ENCODE results near the gene COX19. TPM values are rescaled to one million over a fixed set of nuclear protein-coding genes. Genes with fewer than 3 reads are reported as not detected.

COX19 gene
- polyA plus RNA-seq, 1 of the 3 experiments (the other 2 are of a cell fraction), result 7.6 TPM

DNA sequence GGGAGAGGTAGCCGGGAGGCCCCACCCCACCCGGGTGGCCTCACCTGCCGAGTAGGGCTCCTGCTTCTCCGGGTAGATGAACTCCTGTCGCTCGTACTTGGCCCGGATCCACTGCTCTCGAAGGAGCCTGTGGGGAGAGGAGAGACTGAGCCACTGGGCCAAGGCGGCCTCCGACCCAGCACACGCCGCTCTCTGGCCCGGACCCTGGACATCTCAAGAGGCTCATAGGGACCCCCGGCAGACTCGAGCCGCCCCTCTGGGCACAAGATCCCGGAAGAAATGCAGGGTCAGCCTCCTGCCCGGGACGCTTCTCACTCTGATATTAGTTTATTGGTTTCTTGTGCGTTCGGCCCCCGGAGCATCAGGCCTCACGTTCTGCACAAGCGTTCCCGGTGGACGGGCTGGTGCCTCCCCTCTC, 55.4 kb downstream of the COX19 start:
- POLR2A ChIA-PET, result no interaction called here
- H3K4me2 ChIP-seq, result no peak overlapping the region

More for the DNA sequence above, 55.4 kb downstream of the COX19 start:
- Histone ChIP-seq H3K4me1 (ENCODE audit: control insufficient read depth in 1 of 2, insufficient read depth in 2 of 2, low read depth in 1 of 2, low read length in 1 of 2) (peaks cover 5 to 21% of the 10 kb centered on the region in 2 experiments; a peak in 2 of 4 replicates), H3K27me3 (ENCODE audit: insufficient read depth) (no peaks in the 10 kb centered on the region), H3K9me2 (no peaks in the 10 kb centered on the region), H3K36me3 (replicated peaks in 1 of 2; ENCODE audit: control insufficient read depth in 1 of 2, insufficient read depth in 2 of 2, low read length in 1 of 2) (no peaks in the 10 kb centered on the region), H3K27ac (ENCODE audit: low read depth in 2 of 2, low read length in 1 of 2) (no peak overlapping the region), H3F3A (replicated peaks; ENCODE audit: insufficient read depth) (peaks cover 4% of the 10 kb centered on the region), H4K20me1 (ENCODE audit: insufficient read depth) (no peaks in the 10 kb centered on the region), H3K79me2 (ENCODE audit: insufficient read depth) (no peaks in the 10 kb centered on the region), H3K4me3 (ENCODE audit: low read depth in 2 of 2, low read length in 1 of 2) (no peak overlapping the region), H3K9me3 (no peaks in the 10 kb centered on the region), H3K9ac (no peak overlapping the region), H2AFZ (ENCODE audit: low read depth) (no peak overlapping the region)
- CTCF ChIA-PET, result interaction anchor here (4.0 kb wide), 1 partner anchor 10 kb away, joined by 28 read pairs; no protein-coding TSS in a partner anchor
- WGBS (ENCODE audit: low lambda C conversion rate), result 72% methylated on average over 22 of the region's 26 CpGs
- no peak for TF ChIP-seq EP300 (IDR thresholded peaks at IDR 0.05; ENCODE audit: borderline replicate concordance in 1 of 2, low read depth in 1 of 2, low read length in 1 of 2)
- TF ChIP-seq FOXJ3 (CRISPR knock-in tag; IDR thresholded peaks at IDR 0.05), result no peak
- no peak for TF ChIP-seq TAF1 (IDR thresholded peaks at IDR 0.05; ENCODE audit: borderline replicate concordance, low read depth, low read length)
- TF ChIP-seq POLR2AphosphoS5 (IDR thresholded peaks at IDR 0.05; ENCODE audit: low read depth, low read length), result no peak
- no peak for TF ChIP-seq FOSL2 (IDR thresholded peaks at IDR 0.05; ENCODE audit: borderline replicate concordance, low read depth)
- TF ChIP-seq TCF12 (IDR thresholded peaks at IDR 0.05), result no peak
- TF ChIP-seq, protein P1, sequence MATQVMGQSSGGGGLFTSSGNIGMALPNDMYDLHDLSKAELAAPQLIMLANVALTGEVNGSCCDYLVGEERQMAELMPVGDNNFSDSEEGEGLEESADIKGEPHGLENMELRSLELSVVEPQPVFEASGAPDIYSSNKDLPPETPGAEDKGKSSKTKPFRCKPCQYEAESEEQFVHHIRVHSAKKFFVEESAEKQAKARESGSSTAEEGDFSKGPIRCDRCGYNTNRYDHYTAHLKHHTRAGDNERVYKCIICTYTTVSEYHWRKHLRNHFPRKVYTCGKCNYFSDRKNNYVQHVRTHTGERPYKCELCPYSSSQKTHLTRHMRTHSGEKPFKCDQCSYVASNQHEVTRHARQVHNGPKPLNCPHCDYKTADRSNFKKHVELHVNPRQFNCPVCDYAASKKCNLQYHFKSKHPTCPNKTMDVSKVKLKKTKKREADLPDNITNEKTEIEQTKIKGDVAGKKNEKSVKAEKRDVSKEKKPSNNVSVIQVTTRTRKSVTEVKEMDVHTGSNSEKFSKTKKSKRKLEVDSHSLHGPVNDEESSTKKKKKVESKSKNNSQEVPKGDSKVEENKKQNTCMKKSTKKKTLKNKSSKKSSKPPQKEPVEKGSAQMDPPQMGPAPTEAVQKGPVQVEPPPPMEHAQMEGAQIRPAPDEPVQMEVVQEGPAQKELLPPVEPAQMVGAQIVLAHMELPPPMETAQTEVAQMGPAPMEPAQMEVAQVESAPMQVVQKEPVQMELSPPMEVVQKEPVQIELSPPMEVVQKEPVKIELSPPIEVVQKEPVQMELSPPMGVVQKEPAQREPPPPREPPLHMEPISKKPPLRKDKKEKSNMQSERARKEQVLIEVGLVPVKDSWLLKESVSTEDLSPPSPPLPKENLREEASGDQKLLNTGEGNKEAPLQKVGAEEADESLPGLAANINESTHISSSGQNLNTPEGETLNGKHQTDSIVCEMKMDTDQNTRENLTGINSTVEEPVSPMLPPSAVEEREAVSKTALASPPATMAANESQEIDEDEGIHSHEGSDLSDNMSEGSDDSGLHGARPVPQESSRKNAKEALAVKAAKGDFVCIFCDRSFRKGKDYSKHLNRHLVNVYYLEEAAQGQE (IDR thresholded peaks at IDR 0.05; ENCODE audit: low read depth, low read length), result no peak
- TF ChIP-seq ELF1 (IDR thresholded peaks at IDR 0.05), result no peak
- TF ChIP-seq, protein P2, sequence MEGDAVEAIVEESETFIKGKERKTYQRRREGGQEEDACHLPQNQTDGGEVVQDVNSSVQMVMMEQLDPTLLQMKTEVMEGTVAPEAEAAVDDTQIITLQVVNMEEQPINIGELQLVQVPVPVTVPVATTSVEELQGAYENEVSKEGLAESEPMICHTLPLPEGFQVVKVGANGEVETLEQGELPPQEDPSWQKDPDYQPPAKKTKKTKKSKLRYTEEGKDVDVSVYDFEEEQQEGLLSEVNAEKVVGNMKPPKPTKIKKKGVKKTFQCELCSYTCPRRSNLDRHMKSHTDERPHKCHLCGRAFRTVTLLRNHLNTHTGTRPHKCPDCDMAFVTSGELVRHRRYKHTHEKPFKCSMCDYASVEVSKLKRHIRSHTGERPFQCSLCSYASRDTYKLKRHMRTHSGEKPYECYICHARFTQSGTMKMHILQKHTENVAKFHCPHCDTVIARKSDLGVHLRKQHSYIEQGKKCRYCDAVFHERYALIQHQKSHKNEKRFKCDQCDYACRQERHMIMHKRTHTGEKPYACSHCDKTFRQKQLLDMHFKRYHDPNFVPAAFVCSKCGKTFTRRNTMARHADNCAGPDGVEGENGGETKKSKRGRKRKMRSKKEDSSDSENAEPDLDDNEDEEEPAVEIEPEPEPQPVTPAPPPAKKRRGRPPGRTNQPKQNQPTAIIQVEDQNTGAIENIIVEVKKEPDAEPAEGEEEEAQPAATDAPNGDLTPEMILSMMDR (IDR thresholded peaks at IDR 0.05), result no peak
- TF ChIP-seq, protein P3, sequence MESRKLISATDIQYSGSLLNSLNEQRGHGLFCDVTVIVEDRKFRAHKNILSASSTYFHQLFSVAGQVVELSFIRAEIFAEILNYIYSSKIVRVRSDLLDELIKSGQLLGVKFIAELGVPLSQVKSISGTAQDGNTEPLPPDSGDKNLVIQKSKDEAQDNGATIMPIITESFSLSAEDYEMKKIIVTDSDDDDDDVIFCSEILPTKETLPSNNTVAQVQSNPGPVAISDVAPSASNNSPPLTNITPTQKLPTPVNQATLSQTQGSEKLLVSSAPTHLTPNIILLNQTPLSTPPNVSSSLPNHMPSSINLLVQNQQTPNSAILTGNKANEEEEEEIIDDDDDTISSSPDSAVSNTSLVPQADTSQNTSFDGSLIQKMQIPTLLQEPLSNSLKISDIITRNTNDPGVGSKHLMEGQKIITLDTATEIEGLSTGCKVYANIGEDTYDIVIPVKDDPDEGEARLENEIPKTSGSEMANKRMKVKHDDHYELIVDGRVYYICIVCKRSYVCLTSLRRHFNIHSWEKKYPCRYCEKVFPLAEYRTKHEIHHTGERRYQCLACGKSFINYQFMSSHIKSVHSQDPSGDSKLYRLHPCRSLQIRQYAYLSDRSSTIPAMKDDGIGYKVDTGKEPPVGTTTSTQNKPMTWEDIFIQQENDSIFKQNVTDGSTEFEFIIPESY (IDR thresholded peaks at IDR 0.05; ENCODE audit: borderline replicate concordance, low read depth), result no peak
- TF ChIP-seq RCOR1 (IDR thresholded peaks at IDR 0.05; ENCODE audit: low read length), result no peak
- TF ChIP-seq GATA2 (CRISPR knock-in tag; IDR thresholded peaks at IDR 0.05), result no peak
- no peak for TF ChIP-seq YY1 (IDR thresholded peaks at IDR 0.05; ENCODE audit: low read depth)
- no peak for DNase-seq
